NK-92 (cell line): ENCODE results near the gene IBTK.
"Not testable (repeated sequence)": the region's sequence is repeated elsewhere in the genome, so short reads cannot be mapped to it uniquely, and the experiment has no call there.

Experiments
- DNase-seq: peaks from one replicate; lab custom pipeline; 2025; ENCODE audit not compliant: unreplicated experiment; lab: John Stamatoyannopoulos, UW

The IBTK gene

DNA sequence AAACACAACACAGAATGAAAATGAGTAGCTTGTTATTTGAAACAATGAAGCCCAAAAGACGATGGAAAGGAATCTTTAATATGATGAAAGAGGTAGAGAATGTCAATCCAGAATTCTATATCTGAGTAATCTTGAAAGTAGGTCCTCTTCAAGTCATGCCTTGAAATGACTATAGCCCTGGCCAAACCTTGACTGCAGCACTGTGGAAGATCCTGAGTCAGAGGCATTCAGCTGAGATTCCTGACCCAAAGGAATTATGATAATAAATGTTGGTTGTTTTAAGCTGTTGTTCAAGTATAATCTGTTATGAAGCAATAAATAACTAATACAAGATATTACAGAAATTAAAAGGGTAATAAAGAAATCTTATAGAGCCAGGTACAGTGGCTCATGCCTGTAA is 64.8 kb downstream of the IBTK start:
- DNase-seq: no peak

DNA sequence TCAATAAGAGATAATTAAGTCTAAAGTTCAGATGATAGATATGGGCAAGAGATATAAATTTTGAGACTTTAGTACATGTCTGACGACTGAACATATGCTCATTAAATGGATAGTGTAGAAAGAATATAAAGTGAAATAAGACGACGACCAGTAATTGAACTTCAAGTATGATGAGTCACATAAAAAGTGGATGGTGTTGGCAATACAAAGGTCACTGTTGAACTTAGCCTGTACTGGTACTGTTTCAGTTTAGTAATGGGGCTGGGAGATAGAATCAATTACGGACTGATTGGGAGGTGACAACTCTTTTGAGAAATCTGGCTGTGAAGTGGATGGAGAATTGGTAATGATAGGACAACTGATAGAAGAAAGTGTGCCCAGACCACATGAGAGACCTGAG is 68.1 kb downstream of the IBTK start:
- no peak for DNase-seq

DNA sequence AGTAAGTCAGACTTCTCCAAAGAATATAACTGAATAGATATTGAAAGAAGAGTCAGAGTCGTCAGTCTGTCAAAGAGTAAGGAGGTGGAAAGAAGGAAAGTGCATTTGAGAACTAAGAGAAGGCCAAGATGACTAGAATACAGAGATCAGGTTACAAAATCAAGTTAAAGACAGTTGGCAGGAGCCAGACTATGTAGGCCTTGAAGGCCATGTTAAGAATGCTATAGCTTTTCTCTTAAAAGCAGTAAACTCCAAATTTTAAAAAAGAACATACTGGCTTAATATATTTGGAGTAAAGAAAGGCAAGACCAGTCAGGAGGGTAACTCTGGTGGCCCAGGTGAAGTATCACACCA is 68.8 kb downstream of the IBTK start:
- DNase-seq: no peak

DNA sequence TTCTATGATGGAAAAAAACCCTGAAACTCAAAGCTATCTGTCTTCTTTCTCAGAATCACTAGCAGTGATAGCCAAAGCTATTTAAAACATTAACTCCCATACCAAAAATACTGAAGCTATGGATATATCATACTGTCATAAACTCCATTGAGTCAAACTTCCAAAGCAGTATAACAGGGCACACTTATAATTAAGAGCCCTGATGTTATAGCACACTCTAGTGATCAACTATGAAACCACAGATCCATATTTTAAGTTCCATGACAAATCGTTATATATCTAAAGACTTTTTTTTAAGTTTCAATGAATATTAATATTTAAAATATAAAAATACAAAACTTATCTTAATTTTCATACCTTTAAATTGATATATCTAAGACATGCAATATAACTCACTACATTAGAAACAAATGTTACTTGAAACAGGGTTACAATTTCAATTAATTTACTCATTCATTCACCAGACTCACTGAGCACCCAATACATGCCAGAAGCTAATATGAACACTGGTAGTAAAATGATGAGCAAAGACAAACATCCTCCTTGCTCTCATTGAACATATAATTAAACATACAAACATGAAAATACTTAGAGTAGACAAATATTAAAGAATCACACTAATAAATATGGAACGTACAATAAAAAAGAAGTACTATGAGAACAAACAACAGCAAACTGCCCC is 69.3 kb downstream of the IBTK start:
- no peak for DNase-seq

- no peak for DNase-seq
These were observed 70.9 kb downstream of the IBTK start for GRCh38 chr6:82176616-82177015.

DNA sequence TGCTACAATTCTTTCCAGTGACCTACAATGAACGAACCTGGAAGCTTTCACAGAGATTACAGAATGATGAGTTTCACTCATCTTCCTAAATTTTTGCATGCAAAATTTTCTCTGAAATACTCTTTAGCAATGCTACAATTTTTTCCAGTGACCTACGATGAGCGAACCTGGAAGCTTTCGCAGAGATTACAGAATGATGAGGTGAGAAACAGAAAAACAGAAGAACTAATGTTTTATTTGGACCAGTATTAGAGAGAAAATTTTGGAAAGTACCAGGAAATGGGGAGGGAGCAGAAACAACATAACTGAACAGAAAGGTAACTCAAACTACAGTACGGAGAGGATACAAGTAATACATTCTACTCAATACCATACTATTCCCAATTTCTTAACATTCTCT is 75.0 kb downstream of the IBTK start:
- no peak for DNase-seq

- no peak for DNase-seq
These were observed 78.2 kb downstream of the IBTK start for GRCh38 chr6:82169138-82169876.

- no peak for DNase-seq
These were observed 81.1 kb downstream of the IBTK start for GRCh38 chr6:82166493-82166892.

GRCh38 chr6:82160255-82160990 is 87.1 kb downstream of the IBTK start:
- DNase-seq: no peak

DNA sequence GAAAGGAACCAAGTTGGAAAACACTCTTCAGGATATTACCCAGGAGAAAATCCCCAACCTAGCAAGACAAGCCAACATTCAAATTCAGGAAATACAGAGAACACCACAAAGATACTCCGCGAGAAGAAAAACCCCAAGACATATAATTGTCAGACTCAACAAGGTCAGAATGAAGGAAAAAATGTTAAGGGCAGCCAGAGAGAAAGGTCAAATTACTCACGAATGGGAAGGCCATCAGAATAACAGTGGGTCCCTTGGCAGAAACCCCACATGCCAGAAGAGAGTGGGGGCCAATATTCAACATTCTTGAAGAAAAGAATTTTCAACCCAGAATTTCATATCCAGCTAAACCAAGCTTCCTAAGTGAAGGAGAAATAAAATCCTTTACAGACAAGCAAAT is 94.8 kb downstream of the IBTK start:
- not testable (repeated sequence) for DNase-seq

DNA sequence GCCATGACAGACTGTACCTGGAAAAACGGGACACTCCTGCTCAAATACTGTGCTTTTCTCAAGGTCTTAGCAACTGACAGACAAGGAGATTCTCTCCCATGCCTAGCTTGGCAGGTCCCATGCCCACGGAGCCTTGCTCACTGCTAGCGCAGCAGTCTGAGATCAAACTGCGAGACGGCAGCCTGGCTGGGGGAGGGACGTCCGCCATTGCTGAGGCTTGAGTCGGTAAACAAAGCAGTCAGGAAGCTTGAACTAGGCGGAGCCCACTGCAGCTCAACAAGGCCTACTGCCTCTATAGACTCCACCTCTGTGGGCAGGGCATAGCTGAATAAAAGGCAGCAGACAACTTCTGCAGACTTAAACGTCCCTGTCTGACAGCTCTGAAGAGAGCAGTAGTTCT is 96.4 kb downstream of the IBTK start:
- DNase-seq: not testable (repeated sequence)

- no peak for DNase-seq
These were observed 101.6 kb downstream of the IBTK start for GRCh38 chr6:82145926-82146452.

DNA sequence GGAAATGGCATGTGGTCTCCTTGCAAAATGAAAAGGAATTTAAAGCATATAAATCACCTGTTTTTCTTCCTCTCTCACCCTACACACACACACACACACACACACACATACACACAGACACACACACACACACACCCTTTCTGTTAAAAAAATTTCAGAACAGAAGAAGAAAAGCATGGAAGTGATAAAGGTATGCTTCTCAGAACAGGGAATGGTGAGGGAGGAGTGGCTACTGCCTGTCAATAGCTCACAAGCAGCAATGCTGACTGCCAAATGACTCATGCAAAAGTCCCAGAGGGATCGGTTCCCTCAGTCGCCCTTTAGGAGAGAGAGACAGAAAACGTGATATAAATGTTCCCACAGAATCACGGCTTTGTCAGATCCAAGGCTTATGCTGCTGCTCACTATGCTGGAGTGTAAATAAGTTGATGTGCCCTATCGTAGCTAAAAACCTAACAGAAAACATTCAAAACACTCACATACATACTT is 102.6 kb downstream of the IBTK start:
- no peak for DNase-seq

DNA sequence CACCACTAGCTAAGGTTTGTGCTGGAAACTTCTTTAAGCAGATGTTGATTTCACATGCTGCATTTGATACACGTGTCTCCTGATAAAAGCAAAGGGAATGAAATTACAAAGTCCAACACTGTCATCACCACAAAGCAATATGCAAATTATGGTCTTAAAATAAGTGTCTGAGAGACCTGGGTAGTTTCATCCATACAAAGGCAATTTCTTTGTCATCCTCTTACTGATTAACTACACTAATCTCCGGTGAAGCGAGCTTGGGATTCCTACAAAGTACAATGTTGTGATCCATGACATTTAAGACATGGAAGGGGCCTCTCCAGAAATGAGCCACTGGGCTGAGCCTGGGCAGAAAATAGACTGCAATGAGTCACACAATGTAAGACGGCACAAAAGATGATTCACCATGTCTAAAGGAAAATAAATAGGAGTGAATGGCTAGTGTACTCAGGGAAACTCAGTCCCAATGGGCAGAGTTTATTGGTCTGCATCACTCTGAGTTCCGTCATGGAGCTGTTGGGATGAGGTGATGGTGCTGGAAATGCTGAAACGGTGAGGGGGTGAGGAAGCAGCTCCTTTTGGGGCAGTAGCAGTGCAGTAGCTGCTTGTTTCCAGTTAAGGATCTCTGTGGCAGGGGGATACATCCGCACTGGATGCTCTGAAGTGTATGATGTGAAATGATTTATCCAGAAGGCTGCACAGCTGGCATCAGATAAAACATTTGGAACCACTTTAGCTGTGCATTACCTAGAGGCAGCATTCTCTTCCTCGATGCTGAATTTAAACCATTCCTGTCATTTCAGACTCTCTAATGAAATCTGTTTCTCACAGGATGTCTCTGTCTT is 103.3 kb downstream of the IBTK start:
- no peak for DNase-seq

DNA sequence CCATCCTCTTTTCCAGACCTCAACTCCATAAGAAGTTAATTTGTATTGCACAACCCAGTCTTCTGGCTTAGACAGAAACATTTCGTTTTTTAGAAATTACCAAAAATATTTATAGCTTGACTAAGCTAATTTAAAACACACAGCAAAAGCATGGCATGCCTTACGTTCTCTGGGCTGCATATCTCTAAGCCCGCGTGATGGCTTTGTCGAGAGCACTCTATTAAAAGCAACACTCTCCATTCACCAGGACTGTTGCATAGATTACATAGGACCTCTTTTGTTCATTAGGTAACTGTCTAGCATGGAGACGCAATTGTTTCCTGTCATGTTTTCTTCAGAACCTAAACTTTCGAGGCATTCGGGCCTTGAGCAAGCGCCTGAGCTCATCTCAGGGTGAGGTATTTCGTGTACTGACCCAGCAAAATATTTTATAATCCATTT is 104.5 kb downstream of the IBTK start:
- DNase-seq: no peak

GRCh38 chr6:82142524-82142923 is 105.0 kb downstream of the IBTK start:
- DNase-seq: no peak

DNA sequence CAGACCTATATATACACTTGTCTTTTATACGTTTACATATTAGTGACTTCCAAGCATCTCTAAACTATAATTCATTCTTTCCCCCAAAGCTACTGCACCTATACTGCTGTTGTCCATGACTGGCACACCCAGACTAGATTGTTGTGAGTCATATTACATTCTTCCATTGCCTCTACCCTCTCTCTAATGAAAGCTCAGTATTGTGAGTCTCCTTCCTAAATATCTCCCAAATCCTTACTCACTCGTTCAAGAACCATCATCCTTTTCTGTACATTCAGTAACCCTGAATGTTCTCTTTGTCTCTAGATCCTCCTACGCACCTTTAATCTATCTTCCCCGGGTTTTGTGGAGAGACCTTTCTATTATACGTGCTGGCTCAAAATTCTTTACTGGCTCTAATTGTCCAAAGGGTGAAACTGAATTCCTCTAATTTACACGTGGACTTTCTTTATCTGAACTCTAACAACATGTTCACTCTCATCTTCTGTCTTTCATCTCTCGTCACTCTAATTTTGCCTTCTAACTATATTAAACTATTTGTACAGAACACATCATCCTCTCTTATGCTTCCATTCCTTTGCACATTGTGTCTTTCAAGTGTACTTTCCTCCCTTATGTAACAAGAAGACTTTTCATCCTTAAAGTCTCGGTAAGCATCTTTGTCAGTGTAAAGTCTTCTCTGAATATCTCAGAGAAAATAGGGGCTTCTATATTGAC is 109.3 kb downstream of the IBTK start:
- DNase-seq: no peak

- no peak for DNase-seq
These were observed 116.1 kb downstream of the IBTK start for GRCh38 chr6:82131441-82131840.

DNA sequence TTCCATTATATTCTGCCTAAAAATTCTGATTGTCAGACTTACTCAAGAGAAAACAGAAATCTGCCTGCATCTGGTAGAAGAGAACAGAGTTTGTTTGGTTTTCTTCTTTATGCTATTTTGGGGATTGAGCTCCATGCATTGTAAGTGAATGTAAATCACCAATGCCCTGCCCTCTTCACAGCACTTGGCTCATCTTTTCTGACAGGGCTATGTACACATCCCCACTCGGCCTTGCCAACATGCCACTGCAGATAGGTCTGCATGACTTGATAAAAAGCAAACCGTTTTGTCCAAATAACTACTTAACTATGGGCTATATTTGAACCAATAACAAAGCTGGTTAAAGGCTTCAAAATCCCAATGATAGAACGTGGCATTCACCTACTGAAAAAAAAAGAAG is 117.7 kb downstream of the IBTK start:
- DNase-seq: no peak

DNA sequence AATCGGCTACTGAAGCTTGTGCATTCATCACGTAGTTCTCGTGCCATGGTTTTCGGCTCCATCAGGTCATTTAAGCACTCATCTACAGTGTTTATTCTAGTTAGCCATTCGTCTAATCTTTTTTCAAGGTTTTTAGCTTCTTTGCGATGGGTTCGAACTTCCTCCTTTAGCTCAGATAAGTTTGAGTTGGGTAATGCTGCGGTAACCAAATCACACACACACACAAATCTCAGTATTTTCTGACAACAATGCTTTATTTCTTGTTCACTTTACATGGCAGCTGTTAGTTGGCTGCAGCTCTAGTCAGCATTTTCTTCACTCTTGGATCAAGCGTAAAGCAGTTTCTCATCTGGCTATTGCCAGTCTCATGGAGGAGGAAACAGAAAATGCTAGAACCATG is 118.6 kb downstream of the IBTK start:
- DNase-seq: not testable (repeated sequence)
